Coronary artery (tissue), 2 donors: ENCODE results near the gene P2RY6.

ENCODE experiments used
- DNase-seq: peaks from one replicate; pipeline ENCODE4 v3.0.0-alpha.2; 2017; ENCODE audit warnings: low spot score
- H3K27ac ChIP-seq, 2 donors: fragments of 200-600 bp; sonication (generic); one replicate each; pipeline ENCODE4 v1.5.1; 2016 to 2019
- H3K4me3 ChIP-seq: fragments of 200-600 bp; sonication (generic); 2 replicates; pipeline ENCODE4 v1.5.1; 2016; ENCODE audit warnings: mild to moderate bottlenecking, moderate library complexity
- TF ChIP-seq, protein P1 (sequence below): fragments of 200-600 bp; sonication (generic); IDR thresholded peaks from one replicate; pipeline ENCODE4 v1.5.1; 2019; ENCODE audit warnings: antibody characterized with exemption

The P2RY6 gene

DNA sequence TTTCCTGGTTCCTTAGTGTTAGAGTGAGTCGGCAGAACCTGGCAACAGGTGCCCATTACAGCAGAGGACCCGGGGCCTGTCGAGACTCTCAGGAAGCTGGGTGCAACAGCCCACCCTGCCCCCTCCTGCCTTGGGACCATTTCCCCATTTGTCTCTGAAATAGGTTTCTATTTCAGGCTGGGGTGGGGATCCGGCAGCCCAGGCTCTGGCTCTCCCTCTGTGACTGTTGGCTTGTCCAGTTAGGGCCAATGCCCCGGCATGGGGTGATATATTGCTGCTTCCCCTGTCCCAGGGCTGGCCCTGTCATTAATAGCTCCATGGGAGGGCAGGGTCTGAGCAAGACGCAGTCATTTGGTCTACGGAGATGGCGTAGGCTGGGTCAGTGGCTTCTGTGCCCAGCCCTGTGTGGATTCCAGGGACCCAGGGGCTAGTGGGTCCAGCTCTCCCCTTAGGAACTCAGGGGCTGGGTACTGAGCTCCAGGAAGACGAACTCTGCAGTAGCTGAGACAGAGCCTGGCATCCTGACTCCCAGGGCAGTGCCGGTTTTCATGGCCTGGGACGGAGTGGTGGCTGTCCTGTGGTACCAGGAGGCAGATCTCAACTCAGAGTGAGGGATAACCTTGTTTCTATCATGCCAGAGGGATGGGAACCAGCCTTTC is 2.7 kb downstream of the P2RY6 start:
- TF ChIP-seq, protein P1, sequence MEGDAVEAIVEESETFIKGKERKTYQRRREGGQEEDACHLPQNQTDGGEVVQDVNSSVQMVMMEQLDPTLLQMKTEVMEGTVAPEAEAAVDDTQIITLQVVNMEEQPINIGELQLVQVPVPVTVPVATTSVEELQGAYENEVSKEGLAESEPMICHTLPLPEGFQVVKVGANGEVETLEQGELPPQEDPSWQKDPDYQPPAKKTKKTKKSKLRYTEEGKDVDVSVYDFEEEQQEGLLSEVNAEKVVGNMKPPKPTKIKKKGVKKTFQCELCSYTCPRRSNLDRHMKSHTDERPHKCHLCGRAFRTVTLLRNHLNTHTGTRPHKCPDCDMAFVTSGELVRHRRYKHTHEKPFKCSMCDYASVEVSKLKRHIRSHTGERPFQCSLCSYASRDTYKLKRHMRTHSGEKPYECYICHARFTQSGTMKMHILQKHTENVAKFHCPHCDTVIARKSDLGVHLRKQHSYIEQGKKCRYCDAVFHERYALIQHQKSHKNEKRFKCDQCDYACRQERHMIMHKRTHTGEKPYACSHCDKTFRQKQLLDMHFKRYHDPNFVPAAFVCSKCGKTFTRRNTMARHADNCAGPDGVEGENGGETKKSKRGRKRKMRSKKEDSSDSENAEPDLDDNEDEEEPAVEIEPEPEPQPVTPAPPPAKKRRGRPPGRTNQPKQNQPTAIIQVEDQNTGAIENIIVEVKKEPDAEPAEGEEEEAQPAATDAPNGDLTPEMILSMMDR: no peak
- peak overlapping the region in 1 of 2 donors; percentile 70 for H3K27ac ChIP-seq
- DNase-seq: peak; percentile 63
- peak overlapping the region; percentile 17 for H3K4me3 ChIP-seq

DNA sequence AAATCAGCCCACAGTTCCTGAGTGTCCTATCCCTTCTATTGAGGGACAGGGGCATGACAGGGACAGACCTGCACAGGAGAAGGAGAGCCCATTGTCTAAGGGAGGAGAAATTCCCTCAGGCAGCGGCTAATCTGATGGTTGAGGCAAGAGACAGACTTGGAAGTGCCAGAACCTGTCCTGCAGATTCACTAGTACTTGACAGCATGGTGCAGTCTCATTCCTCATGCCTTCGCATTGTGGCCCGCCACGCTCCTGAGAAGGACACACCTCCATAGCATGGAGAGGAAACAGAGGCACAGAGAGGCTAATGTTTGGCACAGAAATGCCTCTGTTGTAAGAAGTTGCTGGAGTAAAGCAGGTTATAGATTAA is 3.2 kb downstream of the P2RY6 start:
- no peak for DNase-seq
- TF ChIP-seq, protein P1: no peak
- Histone ChIP-seq H3K4me3 (peak overlapping the region; percentile 17), H3K27ac (peak overlapping the region in 1 of 2 donors; percentile 70)

DNA sequence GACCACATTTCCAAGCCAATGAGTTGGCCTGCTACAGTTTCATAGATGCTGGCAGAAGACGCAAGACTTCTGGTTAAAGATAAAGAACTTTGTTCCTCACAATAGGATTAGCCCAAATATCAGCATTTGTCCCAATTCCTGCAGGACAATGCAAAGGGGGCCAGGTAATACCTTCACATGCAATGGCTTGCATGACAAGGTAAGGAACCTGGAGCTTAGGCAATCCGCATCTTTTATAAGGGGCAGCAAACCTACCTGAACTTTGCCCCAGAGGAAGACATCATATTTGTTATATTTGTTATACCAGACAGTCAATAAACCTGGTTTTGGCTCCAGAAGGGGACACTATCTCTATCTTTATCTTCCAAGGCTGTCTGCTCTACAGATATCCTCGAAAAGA is 5.3 kb downstream of the P2RY6 start:
- DNase-seq: no peak

GRCh38 chr11:73280626-73281025 is 8.5 kb downstream of the P2RY6 start:
- peak overlapping the region in 1 of 2 donors; percentile 51 for H3K27ac ChIP-seq
- DNase-seq: no peak
- TF ChIP-seq, protein P1: no peak
- H3K4me3 ChIP-seq: no peak overlapping the region

More for the DNA sequence above, 5.3 kb downstream of the P2RY6 start:
- Histone ChIP-seq H3K27ac (no peak overlapping the region), H3K4me3 (no peak overlapping the region)
- TF ChIP-seq, protein P1: no peak

GRCh38 chr11:73281201-73281741 is 9.1 kb downstream of the P2RY6 start:
- peak overlapping the region in 1 of 2 donors; percentile 53 for H3K27ac ChIP-seq
- DNase-seq: no peak
- TF ChIP-seq, protein P1: no peak
- H3K4me3 ChIP-seq: no peak overlapping the region

DNA sequence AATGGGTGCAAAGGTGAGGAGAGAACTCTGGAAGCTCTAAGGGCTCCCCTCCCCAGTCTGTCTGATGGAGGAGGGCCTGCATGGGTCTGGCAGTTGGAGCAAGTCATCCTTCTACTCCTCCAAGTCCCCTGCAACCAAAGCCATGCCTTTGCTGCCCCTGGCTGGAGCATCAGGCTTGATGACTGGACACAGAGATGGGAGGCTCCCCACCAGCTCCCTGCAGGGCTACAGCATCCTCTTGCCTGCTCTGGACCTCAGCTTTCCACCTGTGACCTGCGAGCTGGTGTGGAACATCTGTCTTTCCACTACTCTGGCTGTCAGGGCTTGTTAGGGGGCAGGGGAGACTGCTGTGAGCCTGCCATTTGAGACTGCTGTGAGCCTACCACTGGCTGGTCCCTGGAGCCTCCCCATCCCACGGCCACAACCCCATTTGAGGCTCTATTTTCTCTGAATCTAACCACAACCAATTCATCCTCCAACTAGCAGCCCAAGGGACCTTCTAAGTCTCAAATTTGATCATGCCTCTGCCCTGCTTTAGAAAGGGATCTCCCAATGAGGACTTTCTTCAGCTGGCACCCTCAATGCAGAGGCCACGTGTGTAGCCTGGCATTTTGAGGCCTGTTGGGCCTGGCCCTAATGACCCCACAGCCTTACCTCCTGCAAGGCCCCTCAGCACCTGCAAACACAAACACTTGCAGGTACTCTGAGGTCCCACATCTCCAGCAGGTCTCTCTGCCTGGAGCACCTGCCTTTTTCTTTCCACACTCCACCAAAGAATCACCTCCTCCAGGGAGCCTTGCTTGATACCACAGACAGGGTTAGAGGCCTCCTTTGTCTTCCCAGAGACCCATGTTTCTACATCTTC is 9.9 kb downstream of the P2RY6 start:
- TF ChIP-seq, protein P1: no peak
- Histone ChIP-seq H3K4me3 (no peak overlapping the region), H3K27ac (peak overlapping the region in 1 of 2 donors; percentile 53)
- no peak for DNase-seq
